IPS DF 4.7 (cell line): ENCODE data around the gene TLCD4.
"Not testable (repeated sequence)": the region's sequence is repeated elsewhere in the genome, so short reads cannot be mapped to it uniquely, and the experiment has no call there.

Source experiments
- DNase-seq: peaks from one replicate; pipeline ENCODE4 v3.0.0-alpha.2; 2013; ENCODE audit warnings: low spot score; ENCODE audit errors: extremely low read depth

Gene TLCD4

DNA sequence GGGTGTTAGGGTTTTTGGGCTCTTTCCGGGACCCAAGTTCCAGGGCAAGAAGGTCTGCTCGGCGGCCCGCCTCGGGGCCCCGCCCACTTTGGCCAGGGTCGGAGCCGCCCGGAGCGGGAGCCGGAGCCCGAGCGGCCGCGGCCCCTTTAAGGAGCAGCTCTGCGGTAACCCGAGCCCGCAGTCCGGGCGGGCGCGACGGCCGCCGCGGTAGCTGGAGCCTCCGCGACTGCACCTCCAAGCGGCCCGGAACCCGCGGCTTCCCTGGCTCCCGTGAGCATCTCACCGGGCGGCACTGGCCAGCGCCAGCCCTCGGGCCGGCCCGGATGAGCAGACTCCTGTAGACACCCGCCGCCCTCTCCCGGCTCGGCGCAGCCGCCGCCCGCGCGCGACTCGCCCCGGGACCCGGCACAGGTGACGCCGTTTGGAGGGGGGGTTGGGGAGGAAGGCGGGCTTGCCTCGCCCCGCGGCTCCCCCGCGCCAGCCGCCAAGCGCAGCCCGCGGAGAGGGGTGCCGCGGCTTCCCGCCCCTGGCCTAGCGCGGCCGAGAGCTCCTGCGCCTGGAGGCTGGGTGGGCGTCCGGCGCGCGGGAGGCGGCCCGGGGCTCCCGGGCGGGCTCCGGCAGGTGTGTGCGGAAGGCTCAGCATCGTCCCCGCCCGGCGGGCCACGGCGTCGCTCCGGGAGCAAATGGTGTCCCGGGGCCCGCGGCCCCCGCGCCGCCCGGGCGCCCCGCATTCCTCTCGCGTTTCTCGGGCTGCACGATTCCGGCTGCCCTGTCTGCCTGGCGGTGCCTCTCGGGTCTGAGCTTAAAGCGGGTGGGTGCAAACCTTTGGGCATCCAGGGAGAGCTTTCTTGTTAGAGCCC is at the start of gene TLCD4:
TSS of gene TLCD4 (plus strand) at position 149 of the 860 bp plus-strand sequence. CDS start 26,547 bp downstream, outside the sequence.
- no peak for DNase-seq

DNA sequence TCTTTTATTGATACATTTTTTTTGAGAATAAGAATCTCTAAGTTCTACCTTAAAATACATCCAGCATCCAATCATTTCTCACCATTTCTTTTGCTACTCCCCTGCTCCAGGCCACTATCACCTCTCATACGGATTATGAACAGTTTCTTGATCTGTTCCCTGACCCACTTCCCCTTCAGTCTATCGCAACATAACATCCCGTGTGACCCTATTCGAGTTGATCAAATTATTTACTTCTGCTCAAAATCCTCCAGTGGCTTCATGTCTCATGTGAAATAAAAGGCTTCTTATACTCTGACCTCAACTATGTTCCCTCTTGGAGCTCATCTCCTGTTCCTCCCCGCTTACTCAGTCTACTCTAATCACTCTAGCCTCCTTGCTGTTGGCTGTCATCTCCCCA is 49.6 kb upstream of the TLCD4 start:
- no peak for DNase-seq

DNA sequence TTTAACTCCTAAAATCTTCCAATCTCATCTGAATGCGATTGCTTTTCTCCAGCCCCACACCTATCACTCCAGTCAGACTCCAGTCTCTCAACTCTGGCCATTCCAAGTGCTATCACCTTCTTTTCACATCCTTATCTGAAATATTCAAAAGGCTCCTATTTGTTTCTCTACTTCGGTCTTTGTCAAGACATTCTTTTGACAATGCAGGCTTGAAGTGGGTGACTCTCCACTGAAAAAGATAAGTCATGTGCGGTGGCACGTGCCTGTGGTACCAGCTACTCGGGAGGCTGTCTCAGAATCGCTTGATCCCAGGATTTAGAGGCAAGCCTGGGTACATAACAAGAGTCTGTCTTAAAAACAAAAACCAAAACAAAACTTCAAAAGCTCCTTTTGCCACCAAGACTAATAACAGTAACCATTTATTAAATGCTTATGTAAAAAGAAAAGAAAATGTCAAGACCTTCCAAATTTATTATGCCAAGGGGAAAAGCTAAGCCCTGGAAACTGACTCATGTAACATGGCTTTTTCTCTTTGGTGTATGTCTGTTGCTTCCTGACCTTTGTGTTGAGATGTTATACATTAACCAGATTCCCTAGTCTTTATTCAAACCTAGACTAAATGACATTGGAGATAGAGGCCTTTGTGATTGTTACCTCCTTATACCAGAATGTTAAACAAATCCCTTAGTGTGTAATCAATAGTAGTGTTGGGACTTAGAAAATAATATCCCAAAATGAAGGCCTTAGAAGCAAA is 48.0 kb upstream of the TLCD4 start:
- no peak for DNase-seq

- no peak for DNase-seq
Observed at GRCh38 chr1:95069710-95070093, 47.5 kb upstream of the TLCD4 start.

DNA sequence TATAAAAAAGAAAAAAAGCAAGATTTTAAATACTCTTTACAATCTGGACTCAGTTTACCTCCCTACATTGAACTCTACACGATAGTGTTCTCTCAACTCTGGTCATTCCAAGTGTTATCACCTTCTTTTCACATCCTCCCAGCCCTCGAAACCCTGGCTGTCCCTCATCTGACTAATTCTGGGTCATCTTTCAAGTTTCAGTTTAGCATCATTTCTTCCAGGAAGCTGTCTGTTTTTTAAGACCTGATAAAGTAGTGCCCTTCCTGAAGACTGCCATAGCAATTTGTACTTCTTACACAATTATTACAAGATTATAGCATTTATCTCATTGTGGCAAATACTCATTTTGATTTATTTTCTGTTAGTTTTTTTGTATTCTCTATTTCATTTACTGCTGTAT is 45.6 kb upstream of the TLCD4 start:
- no peak for DNase-seq

DNA sequence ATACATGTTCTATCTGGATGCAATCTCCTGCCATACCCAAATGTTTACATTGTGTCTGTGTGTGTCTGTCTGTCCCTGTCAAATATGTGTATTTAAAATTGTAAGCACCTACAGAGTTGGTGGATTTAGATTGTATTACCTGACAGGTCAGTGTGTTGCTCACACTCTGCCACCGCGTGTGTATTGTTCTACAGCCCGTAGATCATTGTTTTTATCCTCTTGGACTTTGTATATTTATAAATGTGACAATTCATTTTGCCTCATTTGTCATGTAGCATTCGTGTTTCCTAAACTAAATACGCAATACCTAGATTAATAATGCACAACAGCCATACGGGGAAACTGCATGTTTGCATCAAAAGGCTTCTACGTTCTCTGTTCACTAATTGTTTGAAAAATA is 45.0 kb upstream of the TLCD4 start:
- DNase-seq: no peak

GRCh38 chr1:95072532-95073419 is 44.4 kb upstream of the TLCD4 start, which contains the start of gene ALG14:
Gene ALG14 (minus strand): TSS chr1:95072951. CDS start chr1:95072898, 53 bp downstream.
- DNase-seq: peak; percentile 84

DNA sequence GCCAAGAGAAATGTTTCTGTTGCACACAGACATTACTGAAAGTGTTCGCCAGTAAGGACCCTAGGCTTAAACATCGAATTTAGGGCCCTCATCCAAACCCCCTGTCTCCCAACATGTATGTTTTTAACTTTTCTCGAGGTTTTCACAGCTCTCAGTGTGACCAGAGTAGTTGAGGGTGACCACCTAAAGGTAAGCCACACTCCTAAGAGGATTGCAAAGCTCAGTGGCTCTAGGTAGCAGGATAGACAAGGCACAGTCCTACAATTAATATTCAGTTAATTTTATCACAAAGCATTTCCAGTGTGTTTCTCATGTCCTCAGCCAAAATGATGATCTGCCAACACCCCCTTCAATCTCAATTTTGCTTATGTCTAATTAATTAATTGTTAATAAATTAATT is 43.7 kb upstream of the TLCD4 start:
- no peak for DNase-seq

DNA sequence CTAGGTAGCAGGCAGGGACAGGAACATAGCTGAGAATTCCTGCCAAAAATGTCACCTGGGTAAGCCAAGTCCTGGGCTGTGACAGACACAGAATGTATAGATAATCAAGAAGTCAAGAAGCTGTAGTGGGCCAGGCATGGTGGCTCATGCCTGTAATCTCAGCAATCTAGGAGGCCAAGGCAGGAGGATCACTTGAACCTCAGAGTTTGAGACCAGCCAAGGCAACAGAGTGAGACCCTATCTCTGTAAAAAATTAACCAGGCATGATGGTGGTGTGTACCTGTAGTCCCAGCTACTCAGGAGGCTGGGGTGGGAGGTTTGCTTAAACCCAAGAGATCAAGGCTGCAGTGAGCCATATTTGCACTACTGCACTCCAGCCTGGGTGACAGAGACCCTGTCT is 41.1 kb upstream of the TLCD4 start:
- DNase-seq: no peak

GRCh38 chr1:95080446-95080845 is 36.7 kb upstream of the TLCD4 start:
- DNase-seq: no peak

- DNase-seq: no peak
Observed at GRCh38 chr1:95080879-95081278, 36.3 kb upstream of the TLCD4 start.

GRCh38 chr1:95084317-95085176 is 32.6 kb upstream of the TLCD4 start:
- peak; percentile 38 for DNase-seq

- no peak for DNase-seq
Observed at GRCh38 chr1:95085376-95085775, 31.8 kb upstream of the TLCD4 start.

GRCh38 chr1:95086949-95087533 is 30.1 kb upstream of the TLCD4 start:
- no peak for DNase-seq

DNA sequence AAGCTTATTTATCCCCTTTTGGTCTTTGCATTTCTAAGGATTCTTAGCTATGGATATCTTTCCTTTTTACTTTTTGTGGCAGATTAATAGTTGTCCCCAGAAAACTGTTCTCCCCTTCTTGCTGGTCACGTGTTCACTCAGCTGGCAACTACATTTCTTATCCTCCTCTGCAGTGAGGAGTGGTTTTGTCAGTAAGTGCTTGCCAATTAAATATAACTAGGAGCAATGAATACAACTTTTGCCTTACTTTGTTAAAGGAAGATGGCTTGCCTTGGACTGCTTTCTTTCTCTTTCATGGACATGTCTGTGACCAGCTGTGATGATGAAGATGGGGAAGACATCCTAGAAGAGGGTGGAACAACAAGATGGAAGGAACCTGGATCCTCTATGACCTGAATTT is 28.9 kb upstream of the TLCD4 start:
- no peak for DNase-seq

GRCh38 chr1:95089650-95090287 is 27.4 kb upstream of the TLCD4 start:
- DNase-seq: no peak

- DNase-seq: not testable (repeated sequence)
Observed at GRCh38 chr1:95091290-95091689, 25.9 kb upstream of the TLCD4 start.

GRCh38 chr1:95092891-95093290 is 24.3 kb upstream of the TLCD4 start:
- DNase-seq: not testable (repeated sequence)

DNA sequence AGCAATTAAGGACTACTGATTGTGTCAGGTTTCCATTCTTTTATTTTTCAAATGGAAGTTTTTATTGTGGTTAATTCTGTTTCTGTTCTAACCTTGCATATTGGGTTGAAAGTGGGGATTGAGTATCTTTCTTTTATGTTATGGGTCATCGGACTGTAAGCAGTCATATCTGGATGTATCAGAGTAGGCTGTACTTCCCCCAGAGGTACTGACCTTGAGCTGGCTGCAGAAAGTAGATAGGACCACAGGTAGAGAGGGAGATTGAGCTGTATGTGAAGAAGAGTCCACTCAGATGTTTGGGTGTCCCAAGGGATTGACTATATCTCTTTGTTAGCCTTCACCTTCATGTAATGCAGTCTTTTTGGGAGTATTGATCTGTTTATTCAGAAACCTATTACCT is 23.9 kb upstream of the TLCD4 start:
- DNase-seq: no peak

DNA sequence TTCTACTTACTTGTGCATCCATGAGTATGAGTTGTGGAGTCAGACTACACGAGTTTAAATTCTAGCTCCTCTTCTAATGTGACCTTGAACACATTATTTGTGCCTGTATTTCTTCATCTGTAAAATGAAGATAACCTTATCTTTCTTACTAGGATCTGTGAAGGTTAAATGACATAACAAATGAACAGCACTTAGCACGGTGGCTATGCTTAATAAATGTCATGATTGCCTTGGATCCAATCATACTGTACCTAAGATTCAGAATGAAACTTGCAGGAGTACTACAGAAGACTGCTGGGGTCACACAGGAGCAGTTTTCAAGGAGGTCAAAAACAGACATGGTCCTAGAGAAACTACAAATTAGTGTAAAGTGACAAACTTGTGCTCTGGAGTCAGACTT is 22.2 kb upstream of the TLCD4 start:
- no peak for DNase-seq
